Hematopoietic multipotent progenitor cell treated with erythropoietin and hydrocortisone succinate and interleukin-3 and kit ligand, for 6 days (in vitro differentiated cells): ENCODE measurements around the gene MED16.

Experiments used
- DNase-seq: peaks from one replicate; pipeline ENCODE4 v3.0.0-alpha.2; 2015

The MED16 gene

GRCh38 chr19:927351-927779 lies 34.4 kb upstream of the MED16 start:
- no peak for DNase-seq

GRCh38 chr19:926589-927350 lies 33.8 kb upstream of the MED16 start:
- DNase-seq: peak; percentile 84

- DNase-seq: no peak
Observed at GRCh38 chr19:926323-926588, 33.3 kb upstream of the MED16 start.

DNA sequence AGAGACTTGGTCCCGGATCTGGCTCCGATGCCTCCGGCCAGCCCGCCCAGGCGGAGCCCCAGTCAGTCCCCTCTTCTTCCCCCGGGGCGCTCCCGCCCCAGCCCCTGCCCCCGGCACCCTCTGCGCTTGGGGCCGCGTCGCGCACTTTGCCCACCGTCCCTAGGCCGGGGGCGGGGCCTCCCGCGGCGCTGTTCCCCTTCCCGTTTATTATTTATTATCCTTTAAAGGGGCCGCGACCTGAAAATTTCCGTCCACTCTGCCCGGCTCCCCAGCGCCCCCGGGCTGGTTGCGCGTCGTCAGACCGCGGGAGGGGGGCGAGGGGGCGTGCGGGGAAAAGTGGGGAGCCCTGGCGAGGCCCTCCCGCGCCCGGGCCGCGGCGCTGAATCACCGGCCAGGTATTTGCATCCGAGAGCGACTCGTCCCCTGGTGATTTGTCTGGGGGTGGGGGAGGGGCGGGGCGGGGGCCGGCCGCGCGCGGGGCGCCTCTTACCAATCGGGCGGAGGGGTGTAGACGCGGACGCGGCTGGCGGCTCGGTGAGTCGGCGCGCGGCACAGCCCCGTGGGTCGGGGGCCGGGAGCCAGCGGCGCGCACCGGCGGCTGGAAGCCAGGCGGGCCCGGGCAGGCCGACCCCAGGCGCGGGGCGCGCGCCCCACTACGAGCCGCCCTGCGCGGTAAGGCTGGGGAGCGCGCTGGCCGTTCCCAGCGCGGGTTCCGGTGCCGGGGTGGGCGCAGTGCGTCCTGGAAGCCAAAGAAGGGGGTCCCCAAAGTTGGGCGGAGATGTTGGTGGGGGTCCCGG lies 32.7 kb upstream of the MED16 start, which contains the start of gene ARID3A:
TSS of gene ARID3A (plus strand) at position 510 of the 797 bp plus-strand sequence. CDS start 3,494 bp downstream, outside the sequence.
- DNase-seq: peak; percentile 91

DNA sequence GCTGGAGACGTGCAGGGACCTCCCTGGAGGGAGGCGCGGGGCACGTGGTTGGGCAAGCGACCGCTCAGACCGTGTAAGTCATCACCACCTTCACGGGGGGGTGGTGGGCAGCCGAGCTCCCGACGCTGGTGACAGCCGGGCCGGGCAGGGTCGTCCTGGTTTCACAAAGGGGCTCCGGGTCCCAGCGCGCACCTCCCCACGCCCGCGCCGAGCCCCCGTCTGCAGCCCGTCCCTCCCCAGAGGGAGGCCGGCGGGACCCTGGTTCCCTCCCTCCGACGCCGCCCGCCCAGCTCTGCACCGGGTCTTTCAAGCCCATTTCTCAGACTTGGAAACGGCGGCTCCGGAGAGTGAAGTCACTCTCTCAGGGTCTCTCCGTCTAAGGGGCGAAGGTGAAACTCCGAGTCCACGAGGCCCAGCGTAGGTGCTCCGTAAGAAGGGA lies 32.1 kb upstream of the MED16 start:
- DNase-seq: peak; percentile 90

- DNase-seq: peak; percentile 52
Observed at GRCh38 chr19:924553-925086, 31.6 kb upstream of the MED16 start.

GRCh38 chr19:920051-920864 lies 27.3 kb upstream of the MED16 start:
- peak; percentile 65 for DNase-seq

DNA sequence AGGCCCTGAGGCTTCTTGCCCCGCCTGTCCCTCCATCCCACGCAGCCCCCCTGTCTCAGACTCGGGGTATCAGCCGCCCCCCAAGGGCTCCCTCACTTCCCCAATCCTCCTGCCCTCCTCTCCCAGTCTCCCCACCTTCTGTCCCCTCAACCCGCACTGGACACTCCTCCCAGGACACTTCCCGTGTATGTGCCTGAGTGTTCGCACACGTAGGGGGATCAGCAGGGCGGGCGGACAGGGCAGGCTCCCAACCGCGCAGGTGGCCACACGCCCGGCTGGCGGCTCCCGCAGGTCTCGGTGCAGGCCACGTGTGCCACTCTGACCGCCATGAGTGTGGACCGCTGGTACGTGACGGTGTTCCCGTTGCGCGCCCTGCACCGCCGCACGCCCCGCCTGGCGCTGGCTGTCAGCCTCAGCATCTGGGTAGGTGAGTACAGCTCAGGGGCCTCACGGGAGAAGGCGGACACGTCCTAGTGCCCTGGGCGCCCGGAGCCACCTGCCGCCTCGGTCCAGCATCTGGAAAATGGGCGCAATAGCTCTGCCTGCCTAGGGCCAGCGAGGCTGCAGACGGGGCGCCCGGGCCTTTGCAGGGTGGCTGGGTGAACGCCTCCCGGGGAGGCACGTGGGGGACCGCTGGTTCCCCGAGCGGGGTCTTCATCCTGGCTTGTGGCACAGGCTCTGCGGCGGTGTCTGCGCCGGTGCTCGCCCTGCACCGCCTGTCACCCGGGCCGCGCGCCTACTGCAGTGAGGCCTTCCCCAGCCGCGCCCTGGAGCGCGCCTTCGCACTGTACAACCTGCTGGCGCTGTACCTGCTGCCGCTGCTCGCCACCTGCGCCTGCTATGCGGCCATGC lies 26.4 kb upstream of the MED16 start:
- DNase-seq: peak; percentile 58

GRCh38 chr19:918481-919198 lies 25.7 kb upstream of the MED16 start:
- DNase-seq: no peak

GRCh38 chr19:918152-918437 lies 25.1 kb upstream of the MED16 start:
- no peak for DNase-seq

DNA sequence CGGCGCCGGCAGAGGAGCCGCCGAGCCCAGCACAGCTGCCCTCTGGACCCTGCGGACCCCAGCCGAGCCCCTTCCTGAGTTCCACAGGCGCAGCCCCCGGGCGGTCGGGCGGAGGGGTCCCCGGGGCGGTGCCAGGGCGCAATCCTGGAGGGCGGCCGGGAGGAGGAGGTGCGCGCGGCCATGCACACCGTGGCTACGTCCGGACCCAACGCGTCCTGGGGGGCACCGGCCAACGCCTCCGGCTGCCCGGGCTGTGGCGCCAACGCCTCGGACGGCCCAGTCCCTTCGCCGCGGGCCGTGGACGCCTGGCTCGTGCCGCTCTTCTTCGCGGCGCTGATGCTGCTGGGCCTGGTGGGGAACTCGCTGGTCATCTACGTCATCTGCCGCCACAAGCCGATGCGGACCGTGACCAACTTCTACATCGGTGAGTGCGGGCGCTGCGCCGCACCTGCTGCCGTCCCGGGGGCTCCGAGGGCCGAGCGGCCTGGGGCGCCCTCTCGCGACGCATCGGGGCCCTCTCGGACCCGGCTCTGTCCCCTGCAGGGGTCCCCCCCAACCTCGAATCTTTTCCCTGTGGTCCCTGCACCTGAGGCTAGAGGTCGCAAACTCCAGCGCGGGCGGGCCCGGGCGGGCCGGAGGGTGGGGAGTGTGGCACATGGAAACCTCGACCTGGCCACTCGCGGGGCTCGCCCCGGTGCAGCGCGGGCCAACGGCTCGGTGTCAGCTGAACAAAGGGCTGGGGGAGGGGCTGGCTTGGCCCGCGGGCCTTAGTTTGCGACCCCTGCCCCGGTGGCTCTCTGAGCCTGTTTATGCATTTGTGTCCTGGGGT lies 24.6 kb upstream of the MED16 start, which contains the start of gene KISS1R:
TSS of gene KISS1R (plus strand) at position 11 of the 829 bp plus-strand sequence. CDS start at position 181, 170 bp downstream.
- DNase-seq: peak; percentile 62

DNA sequence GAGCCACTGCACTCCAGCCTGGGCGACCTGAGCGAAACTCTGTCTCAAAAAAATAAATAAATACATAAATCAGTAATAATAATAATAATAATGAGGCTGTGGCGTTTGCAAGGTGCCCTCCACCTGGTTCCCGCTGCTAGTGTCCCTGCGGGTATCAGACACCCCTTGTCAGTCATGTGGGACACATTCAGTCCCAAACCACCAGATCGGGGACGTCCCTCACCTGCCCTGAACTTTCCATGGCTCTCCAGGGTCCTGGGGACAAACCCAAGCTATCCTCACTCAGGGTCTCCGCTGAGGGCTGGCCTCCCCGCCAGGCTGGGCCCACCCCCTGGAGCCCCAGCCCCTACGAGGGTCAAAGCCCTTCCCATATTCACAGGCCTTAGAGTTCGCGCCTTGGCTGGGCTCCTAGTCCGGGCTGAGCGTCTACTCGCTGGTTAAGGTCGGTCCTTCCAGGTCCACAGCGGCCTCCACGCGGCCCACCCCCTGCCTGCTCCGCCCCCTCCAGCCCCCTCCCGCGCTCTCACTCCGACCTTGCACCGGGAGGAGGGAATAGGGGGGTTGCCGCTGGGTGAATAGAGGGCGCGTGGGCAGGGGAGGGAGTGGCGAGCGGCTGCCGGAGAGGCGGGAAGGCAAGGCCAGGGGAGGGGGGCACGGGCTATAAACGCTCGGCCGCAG lies 23.8 kb upstream of the MED16 start:
- DNase-seq: peak; percentile 50

DNA sequence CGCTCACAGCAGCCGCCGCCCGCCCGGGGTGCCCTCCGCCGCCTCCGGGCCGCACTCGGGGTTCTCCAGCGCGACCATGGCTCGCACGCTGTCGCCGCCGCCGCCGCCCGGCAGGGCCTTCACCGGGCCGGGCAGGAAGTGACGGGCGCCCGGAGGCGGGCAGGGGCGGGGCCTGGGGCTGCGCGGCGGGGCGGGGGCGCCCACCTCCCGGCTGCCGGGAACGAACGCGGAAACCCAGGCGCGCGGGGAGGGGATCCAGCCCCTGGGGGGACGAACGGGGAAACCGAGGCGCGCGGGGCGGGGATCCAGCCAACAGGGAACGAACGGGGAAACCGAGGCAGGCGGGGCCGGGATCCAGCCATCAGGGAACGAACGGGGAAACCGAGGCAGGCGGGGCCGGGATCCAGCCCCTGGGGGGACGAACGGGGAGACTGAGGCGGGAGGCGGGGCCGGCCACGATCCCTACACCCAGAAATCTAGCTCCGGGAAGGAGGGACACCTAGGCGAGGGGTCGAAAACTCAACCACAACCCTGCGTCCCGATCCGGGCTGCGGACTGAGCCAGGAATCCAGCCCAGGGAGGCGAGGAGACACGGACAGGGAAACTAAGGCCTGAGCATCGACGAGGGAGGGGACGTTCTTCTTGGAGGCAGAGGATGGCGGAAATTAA lies 20.2 kb upstream of the MED16 start, which contains the start of gene R3HDM4:
TSS of gene R3HDM4 (minus strand) at position 140 of the 669 bp plus-strand sequence. CDS start at position 78, 62 bp downstream.
- DNase-seq: peak; percentile 78

GRCh38 chr19:912181-913079 lies 19.4 kb upstream of the MED16 start:
- no peak for DNase-seq

GRCh38 chr19:911197-912033 lies 18.4 kb upstream of the MED16 start:
- DNase-seq: no peak

DNA sequence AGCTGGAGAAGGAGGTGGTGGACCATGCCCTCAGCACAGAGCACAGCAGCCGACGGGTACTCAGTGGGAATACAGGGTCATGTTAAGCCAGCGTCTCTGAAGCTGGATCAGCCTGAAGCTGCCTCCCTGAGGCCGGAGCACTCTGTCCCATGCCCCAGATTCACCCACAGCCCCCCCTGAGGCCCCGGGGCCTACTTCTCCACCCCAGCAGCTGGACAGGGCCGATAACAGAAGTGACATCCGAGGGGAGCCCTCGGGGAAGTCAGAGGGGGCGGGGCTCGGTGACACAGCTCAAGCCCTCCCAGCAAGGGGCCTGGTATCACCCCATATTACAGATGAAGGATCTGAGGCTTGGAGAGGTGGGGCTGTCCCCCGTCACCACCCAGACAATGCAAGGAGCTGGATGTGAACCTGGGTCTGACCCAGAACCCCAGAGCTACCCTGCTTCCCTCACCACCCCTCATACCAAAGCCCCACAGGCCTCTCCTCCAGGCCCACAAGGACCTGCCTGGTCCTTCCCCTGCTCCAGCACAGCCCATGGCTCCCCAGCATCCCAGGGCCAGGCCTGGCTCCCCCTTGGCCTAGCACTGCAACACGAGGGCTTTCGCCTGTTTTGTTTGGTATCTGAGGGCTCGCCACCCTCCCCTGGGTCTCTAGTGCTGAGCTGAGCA lies 14.3 kb upstream of the MED16 start:
- DNase-seq: peak; percentile 99

DNA sequence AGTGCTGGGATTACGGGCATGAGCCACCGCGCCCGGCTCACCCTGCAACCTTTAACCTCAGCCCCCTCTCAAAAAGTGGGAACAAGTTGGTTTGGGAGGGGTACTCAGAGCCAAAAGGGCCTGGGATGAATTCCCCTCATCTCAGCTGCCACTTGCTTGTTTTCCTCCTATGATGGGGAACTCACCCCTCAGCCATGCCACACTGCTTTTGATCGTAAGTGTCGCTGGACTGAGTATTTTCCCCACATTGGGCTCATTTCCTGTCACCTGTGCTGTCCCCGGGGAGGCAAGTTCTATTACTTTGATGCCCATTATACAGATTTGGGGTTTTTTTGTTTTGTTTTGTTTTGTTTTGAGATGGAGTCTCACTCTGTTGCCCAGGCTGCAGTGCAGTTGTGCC lies 13.5 kb upstream of the MED16 start:
- DNase-seq: no peak
